Activated T-cell treated with anti-CD3 and anti-CD28 coated beads for 24 hours (primary cell): Measurements from ENCODE around the gene DNASE1L1.

Experiments used
- DNase-seq: peaks from one replicate; pipeline ENCODE4 v3.0.0-alpha.2; 2020; ENCODE audit warnings: low read depth

Gene DNASE1L1

GRCh38 chrX:154409222-154409871, at the start of gene DNASE1L1:
TSS of gene DNASE1L1 (minus strand) at chrX:154409254. CDS start at chrX:154405568, 3,686 bp downstream.
- no peak for DNase-seq

- DNase-seq, result peak; percentile 34
These were observed 49.3 kb upstream of the DNASE1L1 start, which contains the start of gene PLXNA3 for GRCh38 chrX:154458116-154458953. TSS of gene PLXNA3 (plus strand) at chrX:154458281. CDS start at chrX:154460184, 1,903 bp downstream.

GRCh38 chrX:154457491-154458115, 48.5 kb upstream of the DNASE1L1 start:
- DNase-seq, result peak; percentile 20

- DNase-seq, result no peak
These were observed 43.8 kb upstream of the DNASE1L1 start for GRCh38 chrX:154452823-154453222.

GRCh38 chrX:154450312-154450711, 41.3 kb upstream of the DNASE1L1 start:
- DNase-seq, result no peak

- no peak for DNase-seq
These were observed 40.6 kb upstream of the DNASE1L1 start for GRCh38 chrX:154449618-154450017.

- DNase-seq, result no peak
These were observed 39.4 kb upstream of the DNASE1L1 start for GRCh38 chrX:154448484-154448883.

- DNase-seq, result no peak
These were observed 37.4 kb upstream of the DNASE1L1 start for GRCh38 chrX:154446430-154446829.

GRCh38 chrX:154445776-154446175, 36.7 kb upstream of the DNASE1L1 start:
- no peak for DNase-seq

GRCh38 chrX:154444755-154445246, 35.7 kb upstream of the DNASE1L1 start:
- no peak for DNase-seq

- peak; percentile 57 for DNase-seq
These were observed 35.1 kb upstream of the DNASE1L1 start, which contains the start of gene FAM50A for GRCh38 chrX:154443992-154444754. TSS of gene FAM50A (plus strand) at chrX:154444141. CDS start at chrX:154444236, 95 bp downstream.

- DNase-seq, result no peak
These were observed 34.4 kb upstream of the DNASE1L1 start for GRCh38 chrX:154443479-154443910.

GRCh38 chrX:154441984-154442707, 33.1 kb upstream of the DNASE1L1 start:
- no peak for DNase-seq

GRCh38 chrX:154441564-154441963, 32.5 kb upstream of the DNASE1L1 start:
- no peak for DNase-seq

- DNase-seq, result no peak
These were observed 31.7 kb upstream of the DNASE1L1 start for GRCh38 chrX:154440623-154441357.

- no peak for DNase-seq
These were observed 30.8 kb upstream of the DNASE1L1 start for GRCh38 chrX:154439841-154440240.

- no peak for DNase-seq
These were observed 29.2 kb upstream of the DNASE1L1 start for GRCh38 chrX:154437971-154438893.

- peak; percentile 34 for DNase-seq
These were observed 28.1 kb upstream of the DNASE1L1 start, which contains the start of gene GDI1 for GRCh38 chrX:154436983-154437752. TSS of gene GDI1 (plus strand) at chrX:154437154. CDS start at chrX:154437255, 101 bp downstream.
